Uterus (tissue), 2 donors: ENCODE measurements around the gene RBAK.

ENCODE experiments used
- POLR2A ChIP-seq, 2 donors: fragments of 450-650 bp; IDR thresholded peaks; one replicate each; pipeline ENCODE4 v1.6.1; 2016; ENCODE audit warnings: antibody characterized with exemption in 2 of 2, mild to moderate bottlenecking in 1 of 2, moderate library complexity in 1 of 2
- TF ChIP-seq, protein P1 (sequence below), 4 experiments: fragments of 200-600 bp in 2 of 4; fragments of 450-650 bp in 2 of 4; sonication (generic) in 2 of 4; IDR thresholded peaks; one replicate each; pipeline ENCODE4 v1.5.1; 2016 to 2019; ENCODE audit warnings: antibody characterized with exemption in 4 of 4, mild to moderate bottlenecking in 2 of 4, moderate library complexity in 1 of 4

DNA sequence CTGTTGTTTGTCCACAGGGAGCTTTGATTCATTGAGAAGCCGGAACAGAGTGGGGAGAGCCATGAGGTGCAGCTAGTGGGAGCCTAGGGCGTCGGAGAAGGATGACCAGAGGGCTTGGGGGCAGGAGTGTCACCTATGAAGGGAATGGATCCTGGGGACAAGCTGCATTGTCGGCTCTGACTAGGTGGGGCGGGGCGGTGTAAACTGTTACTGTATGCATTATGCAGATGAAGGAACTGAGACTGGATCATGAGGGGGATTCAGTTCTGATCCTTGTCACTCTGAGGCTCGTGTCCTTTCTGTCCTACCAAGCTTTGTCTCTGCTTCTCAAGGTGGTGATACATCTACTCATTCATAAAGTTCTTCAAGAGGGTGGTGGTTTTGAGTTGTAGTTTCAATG, 46.8 kb upstream of the RBAK start:
- TF ChIP-seq, protein P1, sequence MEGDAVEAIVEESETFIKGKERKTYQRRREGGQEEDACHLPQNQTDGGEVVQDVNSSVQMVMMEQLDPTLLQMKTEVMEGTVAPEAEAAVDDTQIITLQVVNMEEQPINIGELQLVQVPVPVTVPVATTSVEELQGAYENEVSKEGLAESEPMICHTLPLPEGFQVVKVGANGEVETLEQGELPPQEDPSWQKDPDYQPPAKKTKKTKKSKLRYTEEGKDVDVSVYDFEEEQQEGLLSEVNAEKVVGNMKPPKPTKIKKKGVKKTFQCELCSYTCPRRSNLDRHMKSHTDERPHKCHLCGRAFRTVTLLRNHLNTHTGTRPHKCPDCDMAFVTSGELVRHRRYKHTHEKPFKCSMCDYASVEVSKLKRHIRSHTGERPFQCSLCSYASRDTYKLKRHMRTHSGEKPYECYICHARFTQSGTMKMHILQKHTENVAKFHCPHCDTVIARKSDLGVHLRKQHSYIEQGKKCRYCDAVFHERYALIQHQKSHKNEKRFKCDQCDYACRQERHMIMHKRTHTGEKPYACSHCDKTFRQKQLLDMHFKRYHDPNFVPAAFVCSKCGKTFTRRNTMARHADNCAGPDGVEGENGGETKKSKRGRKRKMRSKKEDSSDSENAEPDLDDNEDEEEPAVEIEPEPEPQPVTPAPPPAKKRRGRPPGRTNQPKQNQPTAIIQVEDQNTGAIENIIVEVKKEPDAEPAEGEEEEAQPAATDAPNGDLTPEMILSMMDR (IDR thresholded peaks at IDR 0.05), result no peak
- no peak for TF ChIP-seq POLR2A (IDR thresholded peaks at IDR 0.05)
